Peyer's patch (tissue), 4 donors: ENCODE results near the gene PTAFR.

ENCODE experiments used
- CTCF ChIP-seq, 6 experiments: fragments of 450-650 bp in 4 of 6; fragments of 200-600 bp in 2 of 6; sonication (generic) in 1 of 6; IDR thresholded peaks; one replicate each; pipeline ENCODE4 v1.5.1; 2017 to 2019; ENCODE audit warnings: antibody characterized with exemption in 6 of 6, mild to moderate bottlenecking in 3 of 6, moderate library complexity in 1 of 6
- POLR2A ChIP-seq, 2 donors: fragments of 450-650 bp; IDR thresholded peaks; one replicate each; pipeline ENCODE4 v1.5.1; 2017; ENCODE audit warnings: antibody characterized with exemption in 2 of 2, mild to moderate bottlenecking in 2 of 2, moderate library complexity in 2 of 2

- TF ChIP-seq CTCF (IDR thresholded peaks at IDR 0.05) (no peak), POLR2A (IDR thresholded peaks at IDR 0.05) (no peak)
Measured at GRCh38 chr1:28150125-28150780, 26.2 kb downstream of the PTAFR start.
